CD4-positive, alpha-beta T cell (primary cell): ENCODE measurements around the gene CMKLR1. TPM values are rescaled to one million over a fixed set of nuclear protein-coding genes. Genes with fewer than 3 reads are reported as not detected.

ENCODE experiments used
- ATAC-seq: fragments of 200-7000 bp; cut with Tn5 transposase; one replicate; pipeline ENCODE4 v1.10.0; 2022; ENCODE audit warnings: mild to moderate bottlenecking; ENCODE audit not compliant: poor library complexity
- CTCF ChIA-PET: fragments of 350-600 bp; sonication (Branson Sonifier 250); formaldehyde crosslinking; loops from one replicate; lab custom pipeline; 2021; ENCODE audit warnings: antibody characterized with exemption, inconsistent platforms; lab: Charles Lee
- POLR2A ChIA-PET: fragments of 350-600 bp; sonication (Branson Sonifier 250); formaldehyde crosslinking; loops from one replicate; lab custom pipeline; 2021; ENCODE audit warnings: antibody characterized with exemption, inconsistent platforms; lab: Charles Lee
- DNase-seq, 14 experiments: peaks; one replicate each; pipeline ENCODE4 v3.0.0-alpha.2; 2013 to 2020; ENCODE audit warnings: mixed read lengths in 2 of 14
- H3K27ac ChIP-seq, 2 donors: one replicate each; pipeline versions ENCODE4 v1.5.1 to v1.7.0; 2013; ENCODE audit warnings: low read length in 2 of 2, low read depth in 1 of 2, mild to moderate bottlenecking in 1 of 2
- H3K27me3 ChIP-seq, 2 experiments: 1 replicate in 1 of 2; 2 replicates in 1 of 2; pipeline versions ENCODE4 v1.6.1 to v1.7.0; 2013; ENCODE audit warnings: low read length in 2 of 2, control low read depth in 1 of 2, mild to moderate bottlenecking in 1 of 2, moderate library complexity in 1 of 2; ENCODE audit not compliant: insufficient read depth in 2 of 2, control insufficient read depth in 1 of 2
- H3K36me3 ChIP-seq: one replicate; pipeline ENCODE4 v1.6.1; 2013; ENCODE audit warnings: low read length, control low read depth; ENCODE audit not compliant: insufficient read depth
- H3K4me1 ChIP-seq: one replicate; pipeline ENCODE4 v1.6.1; 2013; ENCODE audit warnings: low read length, control low read depth; ENCODE audit not compliant: insufficient read depth
- H3K4me3 ChIP-seq: one replicate; pipeline ENCODE4 v1.5.1; 2013; ENCODE audit warnings: mild to moderate bottlenecking, low read length, moderate library complexity
- H3K9me3 ChIP-seq, 2 experiments: 1 replicate in 1 of 2; 2 replicates in 1 of 2; pipeline versions ENCODE4 v1.6.1 to v1.7.0; 2013; ENCODE audit warnings: low read length in 2 of 2, mild to moderate bottlenecking in 2 of 2, control low read depth in 1 of 2, moderate library complexity in 1 of 2; ENCODE audit not compliant: control insufficient read depth in 1 of 2, insufficient read depth in 1 of 2
- H3K27ac Mint-ChIP-seq: one replicate; pipeline ENCODE4 v1.8.0; 2020; ENCODE audit warnings: mixed read lengths
- H3K27me3 Mint-ChIP-seq: one replicate; pipeline ENCODE4 v1.8.0; 2021; ENCODE audit warnings: mixed read lengths
- H3K36me3 Mint-ChIP-seq: one replicate; pipeline ENCODE4 v1.8.0; 2021; ENCODE audit warnings: low read depth, mixed read lengths
- H3K4me1 Mint-ChIP-seq: one replicate; pipeline ENCODE4 v1.8.0; 2021; ENCODE audit warnings: low read depth, mixed read lengths
- H3K4me3 Mint-ChIP-seq: one replicate; pipeline ENCODE4 v1.8.0; 2020; ENCODE audit warnings: mild to moderate bottlenecking, mixed read lengths
- H3K9me3 Mint-ChIP-seq: one replicate; pipeline ENCODE4 v1.8.0; 2020; ENCODE audit warnings: mixed read lengths
- intact Hi-C, 2 experiments: fragments of 100-400 bp; cut with DNase I in 1 of 2; cut with micrococcal nuclease in 1 of 2; formaldehyde crosslinking; loops; one replicate each; pipeline versions ENCODE4 v1.15.1 to v1.9.0; 2023 to 2025; cut with DNase I, micrococcal nuclease
- total RNA-seq, 174 experiments: library from RNA in 2 of 174; stranded (reverse) in 2 of 174; gene quantifications; one replicate each; pipeline ENCODE4 v1.2.3 and lab custom pipeline; 2021 to 2026
- TF ChIP-seq, protein P1 (sequence below): fragments of 200-600 bp; IDR thresholded peaks from one replicate; pipeline ENCODE4 v1.8.0; 2022; ENCODE audit warnings: antibody characterized with exemption, mild to moderate bottlenecking

CMKLR1 gene
- total RNA-seq, 2 experiments from 2014 or later, result not detected

DNA sequence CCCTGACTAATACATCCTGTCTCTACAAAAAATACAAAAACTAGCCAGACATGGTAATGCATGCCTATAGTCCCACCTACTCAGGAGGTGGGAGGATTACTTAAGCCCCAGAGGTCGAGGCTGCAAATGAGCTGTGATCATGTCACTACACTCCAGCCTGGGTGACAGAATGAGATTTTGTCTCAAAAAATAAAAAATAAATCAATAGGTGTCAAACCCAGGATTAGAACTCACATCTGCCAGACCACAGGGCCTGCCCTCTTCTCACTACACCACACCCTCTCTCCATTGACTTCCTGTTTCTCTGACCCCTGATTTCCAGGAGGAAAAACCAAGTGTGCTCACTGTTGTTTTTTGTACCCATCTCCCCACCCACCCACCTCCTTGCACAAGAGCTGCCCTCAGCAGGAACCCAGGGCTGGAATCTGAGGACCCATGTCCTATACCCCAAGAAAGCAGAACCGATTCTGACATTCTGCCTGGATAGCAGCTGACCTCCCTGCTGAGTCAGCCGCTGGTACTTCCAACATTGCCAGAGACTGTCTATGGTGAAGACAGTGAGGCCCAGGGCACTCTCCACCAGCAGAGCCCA lies 6.2 kb downstream of the CMKLR1 start:
- Histone ChIP-seq H3K36me3 (no peaks in the 10 kb centered on the region), H3K27ac (no peak overlapping the region), H3K9me3 (peaks cover 0 to 4% of the 10 kb centered on the region in 2 experiments), H3K27me3 (peaks cover 0 to 4% of the 10 kb centered on the region in 2 experiments), H3K4me3 (no peak overlapping the region), H3K4me1 (peaks cover 3% of the 10 kb centered on the region)
- no peak overlapping the region for H3K4me3 Mint-ChIP-seq
- no peaks in the 10 kb centered on the region for H3K36me3 Mint-ChIP-seq
- TF ChIP-seq, protein P1, sequence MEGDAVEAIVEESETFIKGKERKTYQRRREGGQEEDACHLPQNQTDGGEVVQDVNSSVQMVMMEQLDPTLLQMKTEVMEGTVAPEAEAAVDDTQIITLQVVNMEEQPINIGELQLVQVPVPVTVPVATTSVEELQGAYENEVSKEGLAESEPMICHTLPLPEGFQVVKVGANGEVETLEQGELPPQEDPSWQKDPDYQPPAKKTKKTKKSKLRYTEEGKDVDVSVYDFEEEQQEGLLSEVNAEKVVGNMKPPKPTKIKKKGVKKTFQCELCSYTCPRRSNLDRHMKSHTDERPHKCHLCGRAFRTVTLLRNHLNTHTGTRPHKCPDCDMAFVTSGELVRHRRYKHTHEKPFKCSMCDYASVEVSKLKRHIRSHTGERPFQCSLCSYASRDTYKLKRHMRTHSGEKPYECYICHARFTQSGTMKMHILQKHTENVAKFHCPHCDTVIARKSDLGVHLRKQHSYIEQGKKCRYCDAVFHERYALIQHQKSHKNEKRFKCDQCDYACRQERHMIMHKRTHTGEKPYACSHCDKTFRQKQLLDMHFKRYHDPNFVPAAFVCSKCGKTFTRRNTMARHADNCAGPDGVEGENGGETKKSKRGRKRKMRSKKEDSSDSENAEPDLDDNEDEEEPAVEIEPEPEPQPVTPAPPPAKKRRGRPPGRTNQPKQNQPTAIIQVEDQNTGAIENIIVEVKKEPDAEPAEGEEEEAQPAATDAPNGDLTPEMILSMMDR, result no peak
- H3K27ac Mint-ChIP-seq, result no peak overlapping the region
- H3K9me3 Mint-ChIP-seq, result no peaks in the 10 kb centered on the region
- peaks cover 24% of the 10 kb centered on the region for H3K4me1 Mint-ChIP-seq
- POLR2A ChIA-PET, result no interaction called here
- no peak for ATAC-seq
- intact Hi-C loops, result no loop called here
- DNase-seq, result peak in 3 of 14 experiments; percentile 55 to 75 (median 61)
- peaks cover 6% of the 10 kb centered on the region for H3K27me3 Mint-ChIP-seq
- CTCF ChIA-PET, result no interaction called here

DNA sequence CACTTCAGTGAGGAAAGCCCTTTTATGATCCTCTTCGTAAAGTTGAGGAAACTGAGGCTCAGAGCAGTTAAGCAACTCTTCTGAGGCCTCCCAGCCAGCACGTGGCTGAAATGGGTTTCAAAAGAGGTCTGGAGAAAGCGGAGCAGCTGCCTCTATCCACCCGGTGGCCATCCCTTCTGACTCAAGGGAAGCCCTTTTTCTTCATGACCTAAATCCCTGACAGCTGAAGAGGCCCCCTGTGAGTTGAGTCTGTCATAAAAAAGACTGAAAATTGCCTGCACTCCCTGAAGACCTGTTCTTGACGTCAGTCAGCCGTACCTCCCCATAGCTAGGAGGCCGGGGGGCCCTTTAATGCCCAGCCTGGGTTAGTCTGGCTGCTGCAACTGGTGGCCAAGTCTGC lies 10.7 kb downstream of the CMKLR1 start:
- Mint-ChIP-seq H3K4me1 (peaks cover 9% of the 10 kb centered on the region), H3K36me3 (no peaks in the 10 kb centered on the region), H3K27me3 (peaks cover 3% of the 10 kb centered on the region), H3K9me3 (no peaks in the 10 kb centered on the region), H3K27ac (no peak overlapping the region), H3K4me3 (no peak overlapping the region)
- ATAC-seq, result no peak
- no peak for DNase-seq
- TF ChIP-seq, protein P1, result no peak
- ChIA-PET CTCF (no interaction called here), POLR2A (no interaction called here)
- intact Hi-C loops, result no loop called here
- no peak overlapping the region for H3K4me3 ChIP-seq
- H3K4me1 ChIP-seq, result no peaks in the 10 kb centered on the region
- H3K27me3 ChIP-seq, result no peaks in the 10 kb centered on the region
- H3K36me3 ChIP-seq, result no peaks in the 10 kb centered on the region
- no peaks in the 10 kb centered on the region for H3K9me3 ChIP-seq
- no peak overlapping the region for H3K27ac ChIP-seq

DNA sequence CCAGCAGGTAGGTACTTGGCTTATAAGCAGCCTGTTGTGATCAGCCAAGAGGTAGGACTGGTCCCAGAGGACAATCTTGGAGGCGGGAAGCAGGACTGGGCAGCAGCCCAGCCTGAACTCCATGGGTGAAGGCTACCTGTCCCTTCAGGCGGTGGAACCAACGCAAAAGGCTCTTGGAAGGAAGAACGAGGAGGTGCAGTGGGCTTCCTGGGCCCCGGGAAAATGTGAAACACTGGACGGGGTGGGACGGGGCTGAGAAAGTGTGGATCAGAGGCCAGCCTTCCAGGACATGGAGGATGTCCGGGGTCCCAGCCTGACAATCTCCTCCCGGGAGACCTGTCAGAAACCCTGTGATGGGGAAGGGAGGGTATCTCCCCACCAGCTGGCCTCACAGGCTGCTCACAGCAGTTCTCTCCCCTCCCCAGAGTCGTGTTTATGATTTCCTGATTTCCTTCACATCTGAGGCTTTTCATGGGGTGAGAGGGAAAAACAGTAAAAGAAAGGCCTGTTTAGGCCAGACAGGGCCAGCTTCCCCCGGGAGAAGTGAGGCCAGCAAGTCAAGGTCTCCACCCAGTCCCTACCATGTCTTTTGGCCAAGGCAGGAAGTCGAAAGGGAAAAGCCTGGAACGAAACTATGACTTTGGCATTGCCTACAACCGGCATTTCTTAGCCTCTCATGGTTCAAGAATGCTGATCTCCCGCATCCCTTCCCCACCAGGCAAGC lies 11.3 kb downstream of the CMKLR1 start:
- Mint-ChIP-seq H3K9me3 (no peaks in the 10 kb centered on the region), H3K4me1 (peaks cover 5% of the 10 kb centered on the region), H3K27ac (no peak overlapping the region), H3K27me3 (peaks cover 3% of the 10 kb centered on the region), H3K36me3 (no peaks in the 10 kb centered on the region), H3K4me3 (no peak overlapping the region)
- Histone ChIP-seq H3K27me3 (no peaks in the 10 kb centered on the region), H3K4me1 (no peaks in the 10 kb centered on the region), H3K27ac (no peak overlapping the region), H3K36me3 (no peaks in the 10 kb centered on the region), H3K4me3 (no peak overlapping the region), H3K9me3 (no peaks in the 10 kb centered on the region)
- TF ChIP-seq, protein P1, result no peak
- CTCF ChIA-PET, result no interaction called here
- ATAC-seq (no peak), DNase-seq (no peak)
- intact Hi-C loops, result no loop called here
- POLR2A ChIA-PET, result no interaction called here
